DND-41 (cell line): ENCODE measurements around the gene CBX1.

Experiments used
- EZH2 ChIP-seq: IDR thresholded peaks from 3 replicates; pipeline ENCODE4 v1.6.1; 2012; ENCODE audit warnings: borderline replicate concordance, low read depth, mild to moderate bottlenecking, moderate library complexity, low read length, inconsistent platforms; ENCODE audit not compliant: severe bottlenecking
- TF ChIP-seq, protein P1 (sequence below): IDR thresholded peaks from 2 replicates; pipeline ENCODE4 v1.5.1; 2012; ENCODE audit warnings: borderline replicate concordance, low read length, moderate library complexity, mild to moderate bottlenecking; ENCODE audit not compliant: poor library complexity, severe bottlenecking; ENCODE audit errors: extremely low read depth

DNA sequence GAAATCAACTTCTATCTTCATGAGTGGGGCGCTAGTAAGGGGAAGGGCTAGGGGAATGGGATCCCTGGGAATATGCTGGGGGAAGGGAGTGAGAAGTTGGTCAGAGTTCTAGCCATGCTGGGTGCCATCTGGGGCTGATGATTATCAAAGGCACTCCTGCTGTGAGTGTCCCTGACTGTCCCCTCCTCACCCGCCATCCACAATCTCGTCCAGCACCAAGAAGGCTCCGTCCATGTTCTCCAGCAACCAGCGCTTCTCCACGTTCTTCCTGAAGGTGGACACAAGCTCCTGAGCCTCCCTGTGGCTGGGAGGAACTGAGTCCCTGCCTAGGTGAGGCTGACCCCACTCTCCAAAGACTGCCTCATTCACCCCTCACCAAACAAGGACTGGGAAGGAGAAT is 69.3 kb downstream of the CBX1 start:
- TF ChIP-seq, protein P1, sequence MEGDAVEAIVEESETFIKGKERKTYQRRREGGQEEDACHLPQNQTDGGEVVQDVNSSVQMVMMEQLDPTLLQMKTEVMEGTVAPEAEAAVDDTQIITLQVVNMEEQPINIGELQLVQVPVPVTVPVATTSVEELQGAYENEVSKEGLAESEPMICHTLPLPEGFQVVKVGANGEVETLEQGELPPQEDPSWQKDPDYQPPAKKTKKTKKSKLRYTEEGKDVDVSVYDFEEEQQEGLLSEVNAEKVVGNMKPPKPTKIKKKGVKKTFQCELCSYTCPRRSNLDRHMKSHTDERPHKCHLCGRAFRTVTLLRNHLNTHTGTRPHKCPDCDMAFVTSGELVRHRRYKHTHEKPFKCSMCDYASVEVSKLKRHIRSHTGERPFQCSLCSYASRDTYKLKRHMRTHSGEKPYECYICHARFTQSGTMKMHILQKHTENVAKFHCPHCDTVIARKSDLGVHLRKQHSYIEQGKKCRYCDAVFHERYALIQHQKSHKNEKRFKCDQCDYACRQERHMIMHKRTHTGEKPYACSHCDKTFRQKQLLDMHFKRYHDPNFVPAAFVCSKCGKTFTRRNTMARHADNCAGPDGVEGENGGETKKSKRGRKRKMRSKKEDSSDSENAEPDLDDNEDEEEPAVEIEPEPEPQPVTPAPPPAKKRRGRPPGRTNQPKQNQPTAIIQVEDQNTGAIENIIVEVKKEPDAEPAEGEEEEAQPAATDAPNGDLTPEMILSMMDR: no peak
- no peak for TF ChIP-seq EZH2
